Mucosa of gallbladder (tissue), 1 donor: ENCODE results near the gene GRK4. TPM values are rescaled to one million over a fixed set of nuclear protein-coding genes. Genes with fewer than 3 reads are reported as not detected.
"Not testable (repeated sequence)": the region's sequence is repeated elsewhere in the genome, so short reads cannot be mapped to it uniquely, and the experiment has no call there.

Experiments
- DNase-seq: peaks from one replicate; pipeline ENCODE4 v3.0.0-alpha.2; 2020; ENCODE audit warnings: low spot score
- total RNA-seq: library from RNA; stranded (reverse); gene quantifications from one replicate; pipeline ENCODE4 v1.2.1, GENCODE V29; 2021
- donor health status: DM: no; HTN: no; CAD: no.

Gene GRK4
- total RNA-seq, 1 donor from 2014 or later, result 7.3 TPM

- DNase-seq, result no peak
These were observed 4.9 kb upstream of the GRK4 start for GRCh38 chr4:2958446-2958845.

GRCh38 chr4:2960450-2960849, 2.9 kb upstream of the GRK4 start:
- DNase-seq, result not testable (repeated sequence)

- DNase-seq, result no peak
These were observed 2.0 kb upstream of the GRK4 start for GRCh38 chr4:2961421-2961810.

- no peak for DNase-seq
These were observed 1.4 kb upstream of the GRK4 start for GRCh38 chr4:2961811-2962441.

- DNase-seq, result peak; percentile 23
These were observed 677 bp upstream of the GRK4 start for GRCh38 chr4:2962614-2963174.

GRCh38 chr4:2963966-2964471, 648 bp downstream of the GRK4 start:
- DNase-seq, result peak; percentile 29

GRCh38 chr4:2964706-2965258, 1.4 kb downstream of the GRK4 start:
- DNase-seq, result no peak

GRCh38 chr4:2965262-2965661, 1.9 kb downstream of the GRK4 start:
- DNase-seq, result no peak

GRCh38 chr4:2968381-2968780, 5.0 kb downstream of the GRK4 start:
- DNase-seq, result no peak

GRCh38 chr4:2971275-2971674, 7.9 kb downstream of the GRK4 start:
- DNase-seq, result no peak

- DNase-seq, result no peak
These were observed 14.1 kb downstream of the GRK4 start for GRCh38 chr4:2977211-2978088.

GRCh38 chr4:2981256-2981819, 18.0 kb downstream of the GRK4 start:
- DNase-seq, result no peak

- DNase-seq, result no peak
These were observed 18.6 kb downstream of the GRK4 start for GRCh38 chr4:2982012-2982411.

- not testable (repeated sequence) for DNase-seq
These were observed 20.3 kb downstream of the GRK4 start for GRCh38 chr4:2983715-2984114.

GRCh38 chr4:2991243-2991642, 27.9 kb downstream of the GRK4 start:
- no peak for DNase-seq

GRCh38 chr4:2994917-2995316, 31.5 kb downstream of the GRK4 start:
- DNase-seq, result no peak

GRCh38 chr4:2995546-2996265, 32.3 kb downstream of the GRK4 start:
- no peak for DNase-seq

- no peak for DNase-seq
These were observed 33.0 kb downstream of the GRK4 start for GRCh38 chr4:2996415-2996814.

GRCh38 chr4:3007724-3008123, 44.4 kb downstream of the GRK4 start:
- no peak for DNase-seq

GRCh38 chr4:3009422-3009821, 46.1 kb downstream of the GRK4 start:
- DNase-seq, result peak; percentile 67

- DNase-seq, result no peak
These were observed 47.2 kb downstream of the GRK4 start for GRCh38 chr4:3010577-3010976.
